ENCODE measurements around the gene ZNF556. TPM values are rescaled to one million over a fixed set of nuclear protein-coding genes. Genes with fewer than 3 reads are reported as not detected.

ZNF556 gene
- polyA plus RNA-seq, 1 donor from 2014 or later, result not detected

- H3K9me3 Mint-ChIP-seq, result peaks cover 2 to 8% (median 2%) of the 10 kb centered on the region in 3 donors
- H3K27ac Mint-ChIP-seq, result peak overlapping the region in 1 of 3 donors; percentile 26
- peak overlapping the region in 1 of 4 donors; percentile 65 for H3K4me3 Mint-ChIP-seq
- peaks cover 10 to 20% (median 15%) of the 10 kb centered on the region in 3 donors for H3K4me1 Mint-ChIP-seq
- H3K36me3 Mint-ChIP-seq, result peaks cover 9% of the 10 kb centered on the region
- H3K27me3 Mint-ChIP-seq, result no peaks in the 10 kb centered on the region
Observed at GRCh38 chr19:2845107-2845506, 22.0 kb upstream of the ZNF556 start.

- Mint-ChIP-seq H3K36me3 (peaks cover 19% of the 10 kb centered on the region), H3K27me3 (no peaks in the 10 kb centered on the region), H3K9me3 (peaks cover 4 to 15% (median 11%) of the 10 kb centered on the region in 3 donors), H3K4me1 (peaks cover 10 to 20% (median 17%) of the 10 kb centered on the region in 3 donors), H3K4me3 (peak overlapping the region in 1 of 4 donors; percentile 28), H3K27ac (peak overlapping the region in 2 of 3 donors; percentile 5 to 52)
Observed at GRCh38 chr19:2846180-2846894, 20.8 kb upstream of the ZNF556 start.

- Mint-ChIP-seq H3K4me3 (no peak overlapping the region), H3K27ac (no peak overlapping the region), H3K36me3 (peaks cover 29% of the 10 kb centered on the region), H3K4me1 (peaks cover 5 to 16% (median 13%) of the 10 kb centered on the region in 3 donors), H3K9me3 (peaks cover 7 to 20% (median 18%) of the 10 kb centered on the region in 3 donors), H3K27me3 (no peaks in the 10 kb centered on the region)
Observed at GRCh38 chr19:2847507-2847906, 19.6 kb upstream of the ZNF556 start.

GRCh38 chr19:2848616-2849015 lies 18.5 kb upstream of the ZNF556 start:
- H3K9me3 Mint-ChIP-seq, result peaks cover 13 to 27% (median 20%) of the 10 kb centered on the region in 3 donors
- no peaks in the 10 kb centered on the region for H3K27me3 Mint-ChIP-seq
- peaks cover 0 to 7% (median 5%) of the 10 kb centered on the region in 3 donors for H3K4me1 Mint-ChIP-seq
- H3K36me3 Mint-ChIP-seq, result peaks cover 39% of the 10 kb centered on the region
- H3K4me3 Mint-ChIP-seq, result no peak overlapping the region
- no peak overlapping the region for H3K27ac Mint-ChIP-seq

- Mint-ChIP-seq H3K36me3 (peaks cover 40% of the 10 kb centered on the region), H3K27ac (no peak overlapping the region), H3K4me3 (no peak overlapping the region), H3K4me1 (peaks cover 0 to 7% (median 5%) of the 10 kb centered on the region in 3 donors), H3K9me3 (peaks cover 17 to 40% (median 25%) of the 10 kb centered on the region in 3 donors), H3K27me3 (no peaks in the 10 kb centered on the region)
Observed at GRCh38 chr19:2850256-2850925, 16.7 kb upstream of the ZNF556 start.

GRCh38 chr19:2852598-2852997 lies 14.5 kb upstream of the ZNF556 start:
- peaks cover 7 to 12% (median 9%) of the 10 kb centered on the region in 3 donors for H3K4me1 Mint-ChIP-seq
- H3K9me3 Mint-ChIP-seq, result peaks cover 21 to 44% (median 28%) of the 10 kb centered on the region in 3 donors

GRCh38 chr19:2853015-2853606 lies 14.0 kb upstream of the ZNF556 start:
- H3K27me3 Mint-ChIP-seq, result no peaks in the 10 kb centered on the region
- peak overlapping the region in 1 of 4 donors; percentile 75 for H3K4me3 Mint-ChIP-seq
- no peak overlapping the region for H3K27ac Mint-ChIP-seq
- H3K9me3 Mint-ChIP-seq, result peaks cover 21 to 44% (median 28%) of the 10 kb centered on the region in 3 donors
- peaks cover 7 to 12% (median 9%) of the 10 kb centered on the region in 3 donors for H3K4me1 Mint-ChIP-seq
- peaks cover 42% of the 10 kb centered on the region for H3K36me3 Mint-ChIP-seq

More at GRCh38 chr19:2852598-2852997, 14.5 kb upstream of the ZNF556 start:
- peaks cover 42% of the 10 kb centered on the region for H3K36me3 Mint-ChIP-seq
- H3K27ac Mint-ChIP-seq, result peak overlapping the region in 1 of 3 donors; percentile 2
- H3K4me3 Mint-ChIP-seq, result peak overlapping the region in 1 of 4 donors; percentile 75
- no peaks in the 10 kb centered on the region for H3K27me3 Mint-ChIP-seq

- peaks cover 42% of the 10 kb centered on the region for H3K36me3 Mint-ChIP-seq
- H3K27me3 Mint-ChIP-seq, result no peaks in the 10 kb centered on the region
- H3K4me1 Mint-ChIP-seq, result peaks cover 7 to 12% (median 9%) of the 10 kb centered on the region in 3 donors
- H3K9me3 Mint-ChIP-seq, result peaks cover 19 to 44% (median 28%) of the 10 kb centered on the region in 3 donors
- no peak overlapping the region for H3K27ac Mint-ChIP-seq
- H3K4me3 Mint-ChIP-seq, result no peak overlapping the region
Observed at GRCh38 chr19:2854849-2855248, 12.3 kb upstream of the ZNF556 start.

- Mint-ChIP-seq H3K27me3 (no peaks in the 10 kb centered on the region), H3K36me3 (peaks cover 27% of the 10 kb centered on the region), H3K27ac (peak overlapping the region in 2 of 3 donors; percentile 22 to 81), H3K9me3 (peaks cover 16 to 34% (median 17%) of the 10 kb centered on the region in 3 donors), H3K4me1 (peaks cover 4 to 9% (median 8%) of the 10 kb centered on the region in 3 donors), H3K4me3 (peak overlapping the region in 1 of 4 donors; percentile 41)
Observed at GRCh38 chr19:2856457-2857050, 10.6 kb upstream of the ZNF556 start.

- peaks cover 7% of the 10 kb centered on the region for H3K36me3 Mint-ChIP-seq
- peaks cover 3 to 9% (median 8%) of the 10 kb centered on the region in 3 donors for H3K4me1 Mint-ChIP-seq
- H3K27ac Mint-ChIP-seq, result no peak overlapping the region
- no peak overlapping the region for H3K4me3 Mint-ChIP-seq
- H3K27me3 Mint-ChIP-seq, result peaks cover 3% of the 10 kb centered on the region
- H3K9me3 Mint-ChIP-seq, result peaks cover 6 to 20% (median 8%) of the 10 kb centered on the region in 3 donors
Observed at GRCh38 chr19:2858864-2859263, 8.3 kb upstream of the ZNF556 start.

GRCh38 chr19:2863816-2864215 lies 3.3 kb upstream of the ZNF556 start:
- Mint-ChIP-seq H3K4me1 (no peaks in the 10 kb centered on the region), H3K27ac (no peak overlapping the region), H3K36me3 (no peaks in the 10 kb centered on the region), H3K4me3 (no peak overlapping the region), H3K9me3 (no peaks in the 10 kb centered on the region), H3K27me3 (peaks cover 6% of the 10 kb centered on the region)

- Mint-ChIP-seq H3K36me3 (no peaks in the 10 kb centered on the region), H3K27ac (no peak overlapping the region), H3K4me1 (no peaks in the 10 kb centered on the region), H3K9me3 (no peaks in the 10 kb centered on the region), H3K4me3 (peak overlapping the region in 1 of 4 donors; percentile 46), H3K27me3 (peaks cover 6% of the 10 kb centered on the region)
Observed at GRCh38 chr19:2865334-2866100, 1.6 kb upstream of the ZNF556 start.

- Mint-ChIP-seq H3K27ac (no peak overlapping the region), H3K4me1 (no peaks in the 10 kb centered on the region), H3K9me3 (no peaks in the 10 kb centered on the region), H3K36me3 (no peaks in the 10 kb centered on the region), H3K27me3 (peaks cover 6% of the 10 kb centered on the region), H3K4me3 (no peak overlapping the region)
Observed at GRCh38 chr19:2866495-2867024, 575 bp upstream of the ZNF556 start.

- H3K9me3 Mint-ChIP-seq, result no peaks in the 10 kb centered on the region
- H3K36me3 Mint-ChIP-seq, result no peaks in the 10 kb centered on the region
- no peaks in the 10 kb centered on the region for H3K4me1 Mint-ChIP-seq
- no peak overlapping the region for H3K4me3 Mint-ChIP-seq
- no peaks in the 10 kb centered on the region for H3K27me3 Mint-ChIP-seq
- H3K27ac Mint-ChIP-seq, result peak overlapping the region in 1 of 3 donors; percentile 48
Observed at GRCh38 chr19:2869618-2870017, 2.5 kb downstream of the ZNF556 start.

Measured in IgD-negative memory B cell (primary cell).